ENCODE measurements around the gene CRAMP1.

GRCh38 chr16:1659031-1659430 is 46.9 kb downstream of the CRAMP1 start:
- no peak for TF ChIP-seq CTCF (IDR thresholded peaks at IDR 0.05)
- TF ChIP-seq POLR2AphosphoS5 (IDR thresholded peaks at IDR 0.05), result no peak
- no peak for TF ChIP-seq EP300 (IDR thresholded peaks at IDR 0.05)
